Liver (tissue), 9 donors: ENCODE results near the gene FARS2. TPM values are rescaled to one million over a fixed set of nuclear protein-coding genes. Genes with fewer than 3 reads are reported as not detected.

Experiments used
- DNase-seq: peaks from one replicate; pipeline ENCODE4 v3.0.0-alpha.2; 2017; ENCODE audit warnings: low spot score
- H3K27ac ChIP-seq, 2 donors: one replicate each; pipeline ENCODE4 v1.7.0; 2013; ENCODE audit warnings: inconsistent platforms in 2 of 2, low read length in 2 of 2, control low read depth in 1 of 2, low read depth in 1 of 2, mild to moderate bottlenecking in 1 of 2
- H3K27me3 ChIP-seq, 4 donors: one replicate each; pipeline versions ENCODE4 v1.6.1 to v1.7.0; 2013; ENCODE audit warnings: low read length in 3 of 4, inconsistent platforms in 1 of 4, mild to moderate bottlenecking in 1 of 4, moderate library complexity in 1 of 4; ENCODE audit not compliant: control insufficient read depth in 4 of 4, insufficient read depth in 4 of 4
- H3K36me3 ChIP-seq, 4 donors: one replicate each; pipeline versions ENCODE4 v1.6.1 to v1.7.0; 2013; ENCODE audit warnings: low read length in 3 of 4, mild to moderate bottlenecking in 3 of 4, low read depth in 1 of 4, moderate library complexity in 1 of 4; ENCODE audit not compliant: control insufficient read depth in 4 of 4, insufficient read depth in 3 of 4
- H3K4me1 ChIP-seq, 4 donors: one replicate each; pipeline versions ENCODE4 v1.6.1 to v1.7.0; 2013; ENCODE audit warnings: low read length in 3 of 4, mild to moderate bottlenecking in 3 of 4, moderate library complexity in 1 of 4; ENCODE audit not compliant: control insufficient read depth in 4 of 4, insufficient read depth in 4 of 4
- H3K4me3 ChIP-seq, 3 donors: one replicate each; pipeline versions ENCODE4 v1.6.1 to v1.7.0; 2013; ENCODE audit warnings: low read length in 3 of 3, control low read depth in 1 of 3, low read depth in 1 of 3, mild to moderate bottlenecking in 1 of 3
- H3K9ac ChIP-seq, 2 donors: one replicate each; pipeline ENCODE4 v1.7.0; 2013; ENCODE audit warnings: low read length in 2 of 2, mild to moderate bottlenecking in 2 of 2, moderate library complexity in 2 of 2, control low read depth in 1 of 2, low read depth in 1 of 2
- H3K9me3 ChIP-seq, 4 donors: one replicate each; pipeline versions ENCODE4 v1.6.1 to v1.7.0; 2013; ENCODE audit warnings: low read length in 3 of 4; ENCODE audit not compliant: control insufficient read depth in 4 of 4
- ATF3 ChIP-seq: IDR thresholded peaks from 2 replicates; pipeline ENCODE4 v1.6.1; 2016; ENCODE audit warnings: antibody characterized with exemption
- CTCF ChIP-seq: fragments of 150-350 bp; IDR thresholded peaks from 2 replicates; pipeline ENCODE4 v1.5.1; 2017; ENCODE audit warnings: improper control_type of control experiment, low read depth, low read length; ENCODE audit not compliant: missing input control
- EGR1 ChIP-seq, 2 donors: IDR thresholded peaks; 2 replicates each; pipeline ENCODE4 v1.6.1; 2016 to 2018; ENCODE audit warnings: antibody characterized with exemption in 2 of 2, low read depth in 2 of 2
- FOXA1 ChIP-seq: IDR thresholded peaks from 2 replicates; pipeline ENCODE4 v1.6.1; 2016; ENCODE audit warnings: antibody characterized with exemption
- FOXA2 ChIP-seq: IDR thresholded peaks from 2 replicates; pipeline ENCODE4 v1.6.1; 2016; ENCODE audit warnings: antibody characterized with exemption
- GABPA ChIP-seq, 2 donors: IDR thresholded peaks in 1 of 2; conservative IDR thresholded peaks in 1 of 2; 2 replicates each; pipeline ENCODE4 v1.6.1; 2016; ENCODE audit warnings: antibody characterized with exemption in 2 of 2, mild to moderate bottlenecking in 1 of 2, moderate library complexity in 1 of 2
- HNF4A ChIP-seq, 2 donors: conservative IDR thresholded peaks; 2 replicates each; pipeline ENCODE4 v1.6.1; 2016; ENCODE audit warnings: antibody characterized with exemption in 2 of 2, mild to moderate bottlenecking in 2 of 2
- HNF4G ChIP-seq: IDR thresholded peaks from 2 replicates; pipeline ENCODE4 v1.6.1; 2016; ENCODE audit warnings: antibody characterized with exemption
- JUND ChIP-seq, 2 donors: IDR thresholded peaks; 2 replicates each; pipeline ENCODE4 v1.6.1; 2016; ENCODE audit warnings: antibody characterized with exemption in 2 of 2
- MAX ChIP-seq: IDR thresholded peaks from 2 replicates; pipeline ENCODE4 v1.6.1; 2016; ENCODE audit warnings: antibody characterized with exemption
- NR2F2 ChIP-seq: IDR thresholded peaks from 2 replicates; pipeline ENCODE4 v1.6.1; 2016; ENCODE audit warnings: antibody characterized with exemption
- RAD21 ChIP-seq, 2 donors: IDR thresholded peaks; 2 replicates each; pipeline ENCODE4 v1.6.1; 2016; ENCODE audit warnings: antibody characterized with exemption in 2 of 2, mild to moderate bottlenecking in 2 of 2
- REST ChIP-seq: IDR thresholded peaks from 2 replicates; pipeline ENCODE4 v1.6.1; 2016; ENCODE audit warnings: antibody characterized with exemption, mild to moderate bottlenecking
- RXRA ChIP-seq, 2 donors: IDR thresholded peaks; 2 replicates each; pipeline ENCODE4 v1.6.1; 2017 to 2018; ENCODE audit warnings: antibody characterized with exemption in 2 of 2, mild to moderate bottlenecking in 1 of 2
- SP1 ChIP-seq: IDR thresholded peaks from 2 replicates; pipeline ENCODE4 v1.6.1; 2018; ENCODE audit warnings: antibody characterized with exemption, mild to moderate bottlenecking
- TAF1 ChIP-seq: conservative IDR thresholded peaks from 2 replicates; pipeline ENCODE4 v1.6.1; 2016; ENCODE audit warnings: antibody characterized with exemption, mild to moderate bottlenecking
- YY1 ChIP-seq: IDR thresholded peaks from 2 replicates; pipeline ENCODE4 v1.6.1; 2016; ENCODE audit warnings: antibody characterized with exemption, mild to moderate bottlenecking
- ZBTB33 ChIP-seq: IDR thresholded peaks from 2 replicates; pipeline ENCODE4 v1.6.1; 2016; ENCODE audit warnings: antibody characterized with exemption
- WGBS: extraction: QIAGEN DNeasy Blood & Tissue Kit; methylation state at CpG from one replicate; pipeline ENCODE4 v1.1.7; 2013; 5-methylcytosine and 5-hydroxymethylcytosine counted together
- polyA plus RNA-seq, 2 donors: library from polyadenylated mRNA; stranded (reverse) in 1 of 2; unstranded in 1 of 2; fragments of 200-250 nt in 1 of 2; fragments of >200 nt in 1 of 2; fragmentation: Nextera tagmentation in 1 of 2; extraction: Ambion mirVana in 1 of 2; gene quantifications; one replicate each; pipeline versions ENCODE4 v1.2.1 to v1.2.3, GENCODE V29; 2013 to 2015
- total RNA-seq, 2 donors: library from RNA; depleted of rRNA; stranded (reverse); fragments of >200 nt; gene quantifications; one replicate each; pipeline ENCODE4 v1.2.3, GENCODE V29; 2014
- donor health status: healthy.
- donor health status: healthy.
- donor health status: healthy.
- donor health status: healthy.
- donor health status: healthy.

FARS2 gene
- total and polyA plus RNA-seq, 4 donors = 7.8 to 25.9 (median 11.2) TPM

- H3K27ac ChIP-seq = no peak overlapping the region
- no peak for DNase-seq
- H3K4me1 ChIP-seq = no peaks in the 10 kb centered on the region
- no peaks in the 10 kb centered on the region for H3K36me3 ChIP-seq
- peaks cover 0 to 2% (median 0%) of the 10 kb centered on the region in 4 donors for H3K9me3 ChIP-seq
- no peak overlapping the region for H3K4me3 ChIP-seq
- H3K9ac ChIP-seq = no peak overlapping the region
- H3K27me3 ChIP-seq = no peaks in the 10 kb centered on the region
- TF ChIP-seq FOXA2 = no peak
- no peak for TF ChIP-seq ZBTB33
- TF ChIP-seq REST = no peak
- no peak for TF ChIP-seq ATF3
- no peak for TF ChIP-seq HNF4G
- no peak for TF ChIP-seq TAF1
- no peak for TF ChIP-seq GABPA (IDR thresholded peaks at IDR 0.05 in 1 of 2, conservative IDR thresholded peaks at IDR 0.05 in 1 of 2)
- no peak for TF ChIP-seq JUND (IDR thresholded peaks at IDR 0.05)
- no peak for TF ChIP-seq MAX
- no peak for TF ChIP-seq YY1
- no peak for TF ChIP-seq RAD21 (IDR thresholded peaks at IDR 0.05)
- no peak for TF ChIP-seq FOXA1
- no peak for TF ChIP-seq NR2F2
- no peak for TF ChIP-seq HNF4A (conservative IDR thresholded peaks at IDR 0.05)
- no peak for TF ChIP-seq RXRA (IDR thresholded peaks at IDR 0.05)
- no peak for TF ChIP-seq EGR1 (IDR thresholded peaks at IDR 0.05; ENCODE audit: low read depth in 2 of 2)
- TF ChIP-seq SP1 = no peak
- TF ChIP-seq CTCF = no peak
- WGBS = 76% methylated on average over 5 of the region's 5 CpGs
Observed at GRCh38 chr6:5584078-5584482, 322.8 kb downstream of the FARS2 start.
